ENCODE data around the gene BSND. TPM values are rescaled to one million over a fixed set of nuclear protein-coding genes. Genes with fewer than 3 reads are reported as not detected.

The BSND gene
- total and polyA plus RNA-seq, 2 experiments from 2014 or later, result 0.21 to 0.23 TPM

DNA sequence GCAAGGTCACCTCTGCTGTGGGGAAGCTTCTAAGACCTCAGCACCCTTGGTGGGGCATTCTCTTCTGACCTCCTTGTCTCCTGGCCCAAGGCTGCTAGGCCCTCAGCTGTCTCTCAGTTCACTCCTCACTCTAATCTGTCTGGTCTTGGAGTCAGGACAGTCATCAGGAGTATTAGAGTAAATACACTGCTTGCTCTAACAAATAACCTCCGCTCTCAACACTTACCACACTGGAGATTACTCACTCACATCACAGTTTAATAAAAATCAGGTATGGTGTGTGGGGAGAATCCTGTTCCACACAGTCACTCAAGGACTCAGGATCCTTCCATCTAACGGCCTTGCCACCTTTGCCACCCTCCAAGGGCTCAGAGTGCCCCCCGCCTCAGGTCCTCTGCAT lies 44.9 kb upstream of the BSND start:
- TF ChIP-seq EZH2 (IDR thresholded peaks at IDR 0.05; ENCODE audit: borderline replicate concordance), result no peak
- TF ChIP-seq, protein P1, sequence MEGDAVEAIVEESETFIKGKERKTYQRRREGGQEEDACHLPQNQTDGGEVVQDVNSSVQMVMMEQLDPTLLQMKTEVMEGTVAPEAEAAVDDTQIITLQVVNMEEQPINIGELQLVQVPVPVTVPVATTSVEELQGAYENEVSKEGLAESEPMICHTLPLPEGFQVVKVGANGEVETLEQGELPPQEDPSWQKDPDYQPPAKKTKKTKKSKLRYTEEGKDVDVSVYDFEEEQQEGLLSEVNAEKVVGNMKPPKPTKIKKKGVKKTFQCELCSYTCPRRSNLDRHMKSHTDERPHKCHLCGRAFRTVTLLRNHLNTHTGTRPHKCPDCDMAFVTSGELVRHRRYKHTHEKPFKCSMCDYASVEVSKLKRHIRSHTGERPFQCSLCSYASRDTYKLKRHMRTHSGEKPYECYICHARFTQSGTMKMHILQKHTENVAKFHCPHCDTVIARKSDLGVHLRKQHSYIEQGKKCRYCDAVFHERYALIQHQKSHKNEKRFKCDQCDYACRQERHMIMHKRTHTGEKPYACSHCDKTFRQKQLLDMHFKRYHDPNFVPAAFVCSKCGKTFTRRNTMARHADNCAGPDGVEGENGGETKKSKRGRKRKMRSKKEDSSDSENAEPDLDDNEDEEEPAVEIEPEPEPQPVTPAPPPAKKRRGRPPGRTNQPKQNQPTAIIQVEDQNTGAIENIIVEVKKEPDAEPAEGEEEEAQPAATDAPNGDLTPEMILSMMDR (IDR thresholded peaks at IDR 0.05; ENCODE audit: poor library complexity), result no peak
- TF ChIP-seq EZH2phosphoT487 (IDR thresholded peaks at IDR 0.05; ENCODE audit: low read depth, severe bottlenecking, unreplicated experiment), result no peak
- H3K4me3 ChIP-seq, result no peak overlapping the region
- peaks cover 4% of the 10 kb centered on the region for H3K4me1 ChIP-seq (ENCODE audit: insufficient read depth)
- no peaks in the 10 kb centered on the region for H4K20me1 ChIP-seq (ENCODE audit: insufficient read depth, poor library complexity, severe bottlenecking)
- H3K27ac ChIP-seq, result no peak overlapping the region
- H3K9me3 ChIP-seq (ENCODE audit: low read depth), result no peaks in the 10 kb centered on the region
- no peak for DNase-seq (ENCODE audit: low spot score)
- no peaks in the 10 kb centered on the region for H3K36me3 ChIP-seq (replicated peaks; ENCODE audit: insufficient read depth, low read depth)
- no peaks in the 10 kb centered on the region for H3K79me2 ChIP-seq
- H3K27me3 ChIP-seq, result no peaks in the 10 kb centered on the region
- H3K4me2 ChIP-seq, result no peak overlapping the region
- 85% methylated on average over 3 of the region's 3 CpGs for WGBS (ENCODE audit: low lambda C conversion rate, missing lambda C conversion rate)
- H2AFZ ChIP-seq, result no peak overlapping the region
- H3K9me2 ChIP-seq (replicated peaks; ENCODE audit: insufficient read depth), result no peaks in the 10 kb centered on the region

DNA sequence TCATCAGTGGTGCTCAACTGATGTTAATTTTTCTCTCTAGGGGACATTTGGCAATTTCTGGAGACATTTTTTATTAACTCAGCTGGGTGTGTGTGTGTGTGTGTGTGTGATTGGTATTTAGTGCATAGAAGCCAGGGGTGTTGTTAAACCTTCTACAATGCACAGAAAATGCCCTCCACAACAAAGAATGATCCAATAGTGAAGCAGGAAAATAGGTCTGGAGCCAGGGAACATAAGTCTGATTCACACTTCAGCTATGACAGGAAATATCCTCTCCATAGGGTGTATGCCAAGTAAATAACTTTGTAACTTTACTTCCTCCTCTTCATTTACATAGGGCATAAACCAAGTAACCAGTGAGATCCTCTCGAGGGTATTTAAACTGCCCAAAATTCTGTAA lies 43.4 kb upstream of the BSND start:
- Histone ChIP-seq H4K20me1 (ENCODE audit: insufficient read depth, poor library complexity, severe bottlenecking) (no peaks in the 10 kb centered on the region), H3K79me2 (no peaks in the 10 kb centered on the region), H3K4me3 (no peak overlapping the region), H3K9me2 (replicated peaks; ENCODE audit: insufficient read depth) (no peaks in the 10 kb centered on the region), H3K9me3 (ENCODE audit: low read depth) (no peaks in the 10 kb centered on the region), H2AFZ (no peak overlapping the region), H3K36me3 (replicated peaks; ENCODE audit: insufficient read depth, low read depth) (no peaks in the 10 kb centered on the region), H3K4me1 (ENCODE audit: insufficient read depth) (peaks cover 2% of the 10 kb centered on the region), H3K27ac (no peak overlapping the region), H3K27me3 (no peaks in the 10 kb centered on the region), H3K4me2 (no peak overlapping the region)
- no peak for DNase-seq (ENCODE audit: low spot score)
- 76% methylated on average over 1 of the region's 1 CpG for WGBS (ENCODE audit: low lambda C conversion rate, missing lambda C conversion rate)
- no peak for TF ChIP-seq EZH2phosphoT487 (IDR thresholded peaks at IDR 0.05; ENCODE audit: low read depth, severe bottlenecking, unreplicated experiment)
- TF ChIP-seq, protein P1 (IDR thresholded peaks at IDR 0.05; ENCODE audit: poor library complexity), result no peak
- TF ChIP-seq EZH2 (IDR thresholded peaks at IDR 0.05; ENCODE audit: borderline replicate concordance), result no peak

GRCh38 chr1:54956726-54957125 lies 42.0 kb upstream of the BSND start:
- Histone ChIP-seq H3K9me2 (replicated peaks; ENCODE audit: insufficient read depth) (no peaks in the 10 kb centered on the region), H3K9me3 (ENCODE audit: low read depth) (no peaks in the 10 kb centered on the region), H3K27ac (no peak overlapping the region), H2AFZ (no peak overlapping the region), H3K79me2 (no peaks in the 10 kb centered on the region), H3K36me3 (replicated peaks; ENCODE audit: insufficient read depth, low read depth) (no peaks in the 10 kb centered on the region), H3K4me1 (ENCODE audit: insufficient read depth) (no peaks in the 10 kb centered on the region), H3K27me3 (no peaks in the 10 kb centered on the region), H4K20me1 (ENCODE audit: insufficient read depth, poor library complexity, severe bottlenecking) (no peaks in the 10 kb centered on the region), H3K4me3 (no peak overlapping the region), H3K4me2 (no peak overlapping the region)
- TF ChIP-seq, protein P1 (IDR thresholded peaks at IDR 0.05; ENCODE audit: poor library complexity), result no peak
- TF ChIP-seq EZH2 (IDR thresholded peaks at IDR 0.05; ENCODE audit: borderline replicate concordance) (no peak), EZH2phosphoT487 (IDR thresholded peaks at IDR 0.05; ENCODE audit: low read depth, severe bottlenecking, unreplicated experiment) (no peak)
- no peak for DNase-seq (ENCODE audit: low spot score)
- WGBS (ENCODE audit: low lambda C conversion rate, missing lambda C conversion rate), result 85% methylated on average over 4 of the region's 4 CpGs

- 94% methylated on average over 3 of the region's 3 CpGs for WGBS (ENCODE audit: low lambda C conversion rate, missing lambda C conversion rate)
- Histone ChIP-seq H3K4me2 (no peak overlapping the region), H3K9me2 (replicated peaks; ENCODE audit: insufficient read depth) (no peaks in the 10 kb centered on the region), H3K79me2 (no peaks in the 10 kb centered on the region), H3K27ac (no peak overlapping the region), H2AFZ (no peak overlapping the region), H4K20me1 (ENCODE audit: insufficient read depth, poor library complexity, severe bottlenecking) (no peaks in the 10 kb centered on the region), H3K4me3 (no peak overlapping the region), H3K27me3 (no peaks in the 10 kb centered on the region), H3K9me3 (ENCODE audit: low read depth) (no peaks in the 10 kb centered on the region), H3K4me1 (ENCODE audit: insufficient read depth) (no peaks in the 10 kb centered on the region), H3K36me3 (replicated peaks; ENCODE audit: insufficient read depth, low read depth) (no peaks in the 10 kb centered on the region)
- TF ChIP-seq EZH2phosphoT487 (IDR thresholded peaks at IDR 0.05; ENCODE audit: low read depth, severe bottlenecking, unreplicated experiment), result no peak
- TF ChIP-seq EZH2 (IDR thresholded peaks at IDR 0.05; ENCODE audit: borderline replicate concordance), result no peak
- TF ChIP-seq, protein P1 (IDR thresholded peaks at IDR 0.05; ENCODE audit: poor library complexity), result no peak
- no peak for DNase-seq (ENCODE audit: low spot score)
Observed at GRCh38 chr1:54959241-54959640, 39.5 kb upstream of the BSND start.
